GM12892 (cell line): ENCODE data around the gene RET.

Experiments used
- POLR2A ChIP-seq: IDR thresholded peaks from 2 replicates; pipeline ENCODE4 v1.6.1; 2011; ENCODE audit warnings: low read depth, low read length, control low read depth
- POLR2AphosphoS5 ChIP-seq: IDR thresholded peaks from 2 replicates; pipeline ENCODE4 v1.6.1; 2011; ENCODE audit warnings: low read depth, low read length, control low read depth
- TAF1 ChIP-seq: IDR thresholded peaks from 2 replicates; pipeline ENCODE4 v1.6.1; 2011; ENCODE audit warnings: low read depth, mild to moderate bottlenecking, control low read depth, low read length, borderline replicate concordance

GRCh38 chr10:43074827-43075611 lies 1.9 kb upstream of the RET start:
- TF ChIP-seq TAF1: no peak
- no peak for TF ChIP-seq POLR2A
- TF ChIP-seq POLR2AphosphoS5: no peak
